ENCODE data around the gene PPP2R3B.

The PPP2R3B gene

DNA sequence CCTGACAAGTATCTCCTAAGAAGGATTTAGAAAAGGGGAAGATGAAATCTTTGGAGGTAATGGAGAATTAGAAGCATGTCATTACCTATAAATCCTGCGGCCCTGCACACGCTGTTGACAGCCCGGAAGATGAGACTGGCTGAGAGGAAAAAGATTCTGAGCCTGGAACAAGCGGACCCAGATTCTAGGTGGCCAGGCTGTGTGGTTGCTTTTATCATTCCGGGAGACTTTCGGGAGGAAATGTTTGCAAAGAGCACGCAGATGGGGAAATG, 5.8 kb upstream of the PPP2R3B start:
- no peak overlapping the region for H2AK5ac ChIP-seq (ENCODE audit: low read depth, low read length)
- no peak overlapping the region for H3K4me2 ChIP-seq (ENCODE audit: insufficient read depth, low read length, poor library complexity, severe bottlenecking)
- DNase-seq (ENCODE audit: low spot score) = no peak
- no peak overlapping the region for H2BK120ac ChIP-seq (ENCODE audit: low read depth, low read length)
- H3K4ac ChIP-seq (ENCODE audit: low read length) = no peak overlapping the region
- no peak overlapping the region for H2BK5ac ChIP-seq (ENCODE audit: low read length)
- no peak overlapping the region for H2BK15ac ChIP-seq (ENCODE audit: low read length)
- H3K9ac ChIP-seq (ENCODE audit: low read depth, low read length, poor library complexity) = no peak overlapping the region
- no peaks in the 10 kb centered on the region for H3K36me3 ChIP-seq (replicated peaks in 1 of 2; ENCODE audit: control insufficient read depth in 2 of 2, insufficient read depth in 2 of 2, low read length in 2 of 2)
- H2AFZ ChIP-seq (ENCODE audit: low read length) = no peak overlapping the region
- H3K27me3 ChIP-seq (ENCODE audit: control insufficient read depth in 3 of 3, insufficient read depth in 3 of 3, low read depth in 1 of 3, low read length in 3 of 3) = no peaks in the 10 kb centered on the region
- H3K23ac ChIP-seq (ENCODE audit: low read depth, low read length, poor library complexity) = no peak overlapping the region
- no peak overlapping the region for H3K27ac ChIP-seq (replicated peaks; ENCODE audit: low read length)
- no CpG with 5 or more reads among the region's 7 CpGs for WGBS, 2 donors (ENCODE audit: extremely low coverage in 2 of 2, insufficient read length in 2 of 2, insufficient replicate concordance in 1 of 2)
- no peak overlapping the region for H3K4me3 ChIP-seq (ENCODE audit: low read length in 2 of 2)
- peaks cover 0 to 8% of the 10 kb centered on the region in 2 donors for H3K4me1 ChIP-seq (ENCODE audit: control insufficient read depth in 2 of 2, insufficient read depth in 1 of 2, low read depth in 1 of 2, low read length in 2 of 2)
- H3K14ac ChIP-seq (ENCODE audit: low read length) = no peak overlapping the region
- H3K9me3 ChIP-seq (replicated peaks in 1 of 2; ENCODE audit: control insufficient read depth in 2 of 2, insufficient read depth in 1 of 2, low read depth in 1 of 2, low read length in 2 of 2) = no peaks in the 10 kb centered on the region
- H3K79me1 ChIP-seq (ENCODE audit: low read depth, low read length) = no peaks in the 10 kb centered on the region
- no peak overlapping the region for H4K91ac ChIP-seq (ENCODE audit: low read depth, low read length, poor library complexity)
- no peak overlapping the region for H4K8ac ChIP-seq (ENCODE audit: low read depth, low read length)
- H3K18ac ChIP-seq (ENCODE audit: low read length) = no peak overlapping the region
- no peak overlapping the region for H2BK12ac ChIP-seq (ENCODE audit: low read length)

DNA sequence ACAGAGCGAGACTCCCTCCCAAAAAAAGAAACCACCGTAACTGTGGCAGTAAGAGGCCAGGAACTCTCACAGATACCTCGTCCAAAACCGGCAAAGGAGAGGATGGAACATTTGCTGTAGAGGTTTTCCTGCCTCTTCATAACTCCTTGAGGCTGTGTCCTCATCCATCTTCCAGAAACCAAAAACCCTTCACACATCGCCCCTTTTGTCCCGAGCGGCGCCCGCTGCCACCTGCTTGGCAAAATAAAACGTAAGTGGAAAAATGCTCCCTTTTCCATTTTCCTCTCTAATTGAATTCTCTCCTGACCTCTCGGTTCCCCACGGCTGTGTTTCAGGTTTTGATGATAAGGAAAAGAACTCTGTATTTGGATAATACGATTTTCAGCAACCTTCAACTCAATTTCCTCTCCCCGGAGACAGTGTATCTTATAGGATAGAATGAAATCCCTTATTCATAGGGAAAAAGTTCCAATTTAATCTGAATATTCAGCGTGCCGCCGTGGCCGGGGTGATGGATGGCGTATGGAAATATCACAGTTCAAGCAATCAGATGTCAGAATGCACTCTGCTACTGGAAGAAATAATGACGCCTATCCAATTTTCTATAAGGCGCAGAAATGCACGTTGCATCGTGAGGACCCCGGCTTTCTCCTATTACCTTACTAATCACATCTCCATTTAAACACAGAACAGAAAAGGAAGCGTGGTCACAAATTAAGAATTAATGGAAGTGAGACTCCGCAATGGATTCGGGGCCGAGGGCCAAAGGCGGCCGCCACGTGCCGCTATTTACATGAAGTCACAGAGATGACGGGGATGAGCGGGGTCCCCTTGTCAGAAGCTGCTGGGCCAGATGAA, 5.2 kb upstream of the PPP2R3B start:
- Histone ChIP-seq H2BK12ac (ENCODE audit: low read length) (no peak overlapping the region), H2BK15ac (ENCODE audit: low read length) (no peak overlapping the region), H3K4ac (ENCODE audit: low read length) (no peak overlapping the region), H3K36me3 (replicated peaks in 1 of 2; ENCODE audit: control insufficient read depth in 2 of 2, insufficient read depth in 2 of 2, low read length in 2 of 2) (no peaks in the 10 kb centered on the region), H3K79me1 (ENCODE audit: low read depth, low read length) (no peaks in the 10 kb centered on the region), H2AK5ac (ENCODE audit: low read depth, low read length) (no peak overlapping the region), H4K8ac (ENCODE audit: low read depth, low read length) (no peak overlapping the region), H3K4me3 (ENCODE audit: low read length in 2 of 2) (no peak overlapping the region), H2AFZ (ENCODE audit: low read length) (no peak overlapping the region), H3K27ac (replicated peaks; ENCODE audit: low read length) (no peak overlapping the region), H4K91ac (ENCODE audit: low read depth, low read length, poor library complexity) (no peak overlapping the region), H3K14ac (ENCODE audit: low read length) (no peak overlapping the region), H3K4me1 (ENCODE audit: control insufficient read depth in 2 of 2, insufficient read depth in 1 of 2, low read depth in 1 of 2, low read length in 2 of 2) (peaks cover 0 to 10% of the 10 kb centered on the region in 2 donors), H3K27me3 (ENCODE audit: control insufficient read depth in 3 of 3, insufficient read depth in 3 of 3, low read depth in 1 of 3, low read length in 3 of 3) (no peaks in the 10 kb centered on the region), H3K18ac (ENCODE audit: low read length) (no peak overlapping the region), H3K9ac (ENCODE audit: low read depth, low read length, poor library complexity) (no peak overlapping the region), H2BK120ac (ENCODE audit: low read depth, low read length) (no peak overlapping the region), H3K23ac (ENCODE audit: low read depth, low read length, poor library complexity) (no peak overlapping the region), H3K9me3 (replicated peaks in 1 of 2; ENCODE audit: control insufficient read depth in 2 of 2, insufficient read depth in 1 of 2, low read depth in 1 of 2, low read length in 2 of 2) (no peaks in the 10 kb centered on the region), H2BK5ac (ENCODE audit: low read length) (no peak overlapping the region), H3K4me2 (ENCODE audit: insufficient read depth, low read length, poor library complexity, severe bottlenecking) (no peak overlapping the region)
- no CpG with 5 or more reads among the region's 34 CpGs for WGBS, 2 donors (ENCODE audit: extremely low coverage in 2 of 2, insufficient read length in 2 of 2, insufficient replicate concordance in 1 of 2)
- no peak for DNase-seq (ENCODE audit: low spot score)

DNA sequence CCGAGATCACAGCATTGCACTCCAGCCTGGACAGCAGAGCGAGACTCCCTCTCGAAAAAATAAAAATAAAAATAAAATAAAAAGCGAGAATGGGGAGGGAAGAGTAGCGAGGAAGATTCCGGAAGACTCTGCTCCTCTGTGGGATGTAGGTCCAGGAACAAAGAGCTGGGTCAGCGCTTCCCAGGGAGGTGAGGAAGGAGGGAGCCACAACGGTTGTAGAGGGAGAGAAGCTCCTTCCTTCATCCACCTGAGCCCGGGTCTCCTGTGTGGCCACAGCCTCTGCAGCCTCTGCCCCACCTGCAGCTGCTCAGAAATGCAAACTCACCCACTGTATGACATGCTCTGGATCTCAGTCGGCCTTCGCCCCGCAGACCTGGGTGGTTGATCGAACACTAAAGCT, 3.8 kb upstream of the PPP2R3B start:
- H3K9me3 ChIP-seq (replicated peaks in 1 of 2; ENCODE audit: control insufficient read depth in 2 of 2, insufficient read depth in 1 of 2, low read depth in 1 of 2, low read length in 2 of 2) = no peaks in the 10 kb centered on the region
- no peaks in the 10 kb centered on the region for H3K27me3 ChIP-seq (ENCODE audit: control insufficient read depth in 3 of 3, insufficient read depth in 3 of 3, low read depth in 1 of 3, low read length in 3 of 3)
- no peak overlapping the region for H3K14ac ChIP-seq (ENCODE audit: low read length)
- H3K23ac ChIP-seq (ENCODE audit: low read depth, low read length, poor library complexity) = no peak overlapping the region
- H3K4ac ChIP-seq (ENCODE audit: low read length) = no peak overlapping the region
- H2BK5ac ChIP-seq (ENCODE audit: low read length) = no peak overlapping the region
- no peak overlapping the region for H2AFZ ChIP-seq (ENCODE audit: low read length)
- H3K4me1 ChIP-seq (ENCODE audit: control insufficient read depth in 2 of 2, insufficient read depth in 1 of 2, low read depth in 1 of 2, low read length in 2 of 2) = peaks cover 4 to 10% of the 10 kb centered on the region in 2 donors
- H3K27ac ChIP-seq (replicated peaks; ENCODE audit: low read length) = no peak overlapping the region
- H3K79me1 ChIP-seq (ENCODE audit: low read depth, low read length) = no peaks in the 10 kb centered on the region
- no peak overlapping the region for H3K9ac ChIP-seq (ENCODE audit: low read depth, low read length, poor library complexity)
- H4K8ac ChIP-seq (ENCODE audit: low read depth, low read length) = no peak overlapping the region
- WGBS, 2 donors (ENCODE audit: extremely low coverage in 2 of 2, insufficient read length in 2 of 2, insufficient replicate concordance in 1 of 2) = 100% methylated on average over 1 of the region's 13 CpGs; no CpG with 5 or more reads in 1 of the 2 donors
- H3K36me3 ChIP-seq (replicated peaks in 1 of 2; ENCODE audit: control insufficient read depth in 2 of 2, insufficient read depth in 2 of 2, low read length in 2 of 2) = no peaks in the 10 kb centered on the region
- no peak overlapping the region for H2BK120ac ChIP-seq (ENCODE audit: low read depth, low read length)
- DNase-seq (ENCODE audit: low spot score) = no peak
- H3K4me3 ChIP-seq (ENCODE audit: low read length in 2 of 2) = no peak overlapping the region
- no peak overlapping the region for H2AK5ac ChIP-seq (ENCODE audit: low read depth, low read length)
- H4K91ac ChIP-seq (ENCODE audit: low read depth, low read length, poor library complexity) = no peak overlapping the region
- H2BK12ac ChIP-seq (ENCODE audit: low read length) = no peak overlapping the region
- no peak overlapping the region for H3K4me2 ChIP-seq (ENCODE audit: insufficient read depth, low read length, poor library complexity, severe bottlenecking)
- no peak overlapping the region for H3K18ac ChIP-seq (ENCODE audit: low read length)
- H2BK15ac ChIP-seq (ENCODE audit: low read length) = no peak overlapping the region

DNA sequence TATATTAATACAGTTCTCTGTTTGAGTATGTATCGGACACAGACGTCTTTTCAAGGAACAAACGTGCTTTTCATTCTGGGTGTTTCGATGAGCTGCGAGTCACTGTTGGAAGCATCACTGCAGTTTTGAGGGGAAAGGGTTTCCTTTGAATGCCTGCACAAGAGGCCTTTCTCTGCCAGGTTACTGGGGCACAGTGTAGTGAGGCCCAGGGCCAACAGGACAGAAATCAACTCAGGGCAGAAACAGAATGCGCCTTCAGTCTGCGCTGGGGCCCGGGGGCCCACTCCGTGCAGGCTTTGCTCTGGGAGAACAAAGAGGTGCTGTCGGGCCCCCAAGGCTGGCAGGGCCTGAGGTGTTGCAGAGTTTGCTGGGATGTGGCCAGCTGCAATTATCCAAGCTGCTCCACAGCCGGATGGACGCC, 2.3 kb upstream of the PPP2R3B start:
- H3K27me3 ChIP-seq (ENCODE audit: control insufficient read depth in 3 of 3, insufficient read depth in 3 of 3, low read depth in 1 of 3, low read length in 3 of 3) = no peaks in the 10 kb centered on the region
- H3K4me1 ChIP-seq (ENCODE audit: control insufficient read depth in 2 of 2, insufficient read depth in 1 of 2, low read depth in 1 of 2, low read length in 2 of 2) = peaks cover 4 to 10% of the 10 kb centered on the region in 2 donors
- H3K4me3 ChIP-seq (ENCODE audit: low read length in 2 of 2) = no peak overlapping the region
- no peak for DNase-seq (ENCODE audit: low spot score)
- peaks cover 0 to 6% of the 10 kb centered on the region in 2 donors for H3K36me3 ChIP-seq (replicated peaks in 1 of 2; ENCODE audit: control insufficient read depth in 2 of 2, insufficient read depth in 2 of 2, low read length in 2 of 2)
- H2BK12ac ChIP-seq (ENCODE audit: low read length) = peak overlapping the region; percentile 84
- H3K79me1 ChIP-seq (ENCODE audit: low read depth, low read length) = no peaks in the 10 kb centered on the region
- H3K27ac ChIP-seq (replicated peaks; ENCODE audit: low read length) = peak overlapping the region; percentile 36
- no peak overlapping the region for H2BK120ac ChIP-seq (ENCODE audit: low read depth, low read length)
- H4K91ac ChIP-seq (ENCODE audit: low read depth, low read length, poor library complexity) = no peak overlapping the region
- H2BK15ac ChIP-seq (ENCODE audit: low read length) = peak overlapping the region; percentile 89
- no CpG with 5 or more reads among the region's 12 CpGs for WGBS, 2 donors (ENCODE audit: extremely low coverage in 2 of 2, insufficient read length in 2 of 2, insufficient replicate concordance in 1 of 2)
- H3K9ac ChIP-seq (ENCODE audit: low read depth, low read length, poor library complexity) = no peak overlapping the region
- H3K14ac ChIP-seq (ENCODE audit: low read length) = peak overlapping the region; percentile 38
- peak overlapping the region; percentile 91 for H2AFZ ChIP-seq (ENCODE audit: low read length)
- H2AK5ac ChIP-seq (ENCODE audit: low read depth, low read length) = peak overlapping the region; percentile 8
- no peak overlapping the region for H2BK5ac ChIP-seq (ENCODE audit: low read length)
- no peak overlapping the region for H3K4me2 ChIP-seq (ENCODE audit: insufficient read depth, low read length, poor library complexity, severe bottlenecking)
- H3K9me3 ChIP-seq (replicated peaks in 1 of 2; ENCODE audit: control insufficient read depth in 2 of 2, insufficient read depth in 1 of 2, low read depth in 1 of 2, low read length in 2 of 2) = no peaks in the 10 kb centered on the region
- no peak overlapping the region for H3K4ac ChIP-seq (ENCODE audit: low read length)
- no peak overlapping the region for H4K8ac ChIP-seq (ENCODE audit: low read depth, low read length)
- no peak overlapping the region for H3K18ac ChIP-seq (ENCODE audit: low read length)
- no peak overlapping the region for H3K23ac ChIP-seq (ENCODE audit: low read depth, low read length, poor library complexity)

Measured in neuronal stem cell (in vitro differentiated cells).